ENCODE results near the gene FXYD2. TPM values are rescaled to one million over a fixed set of nuclear protein-coding genes. Genes with fewer than 3 reads are reported as not detected.

The FXYD2 gene
- total RNA-seq: 1.6 TPM

GRCh38 chr11:117824571-117825537, at the start of gene FXYD2:
Gene FXYD2 (minus strand): TSS chr11:117824744. CDS start chr11:117824678, 66 bp downstream.
- DNase-seq (ENCODE audit: low spot score): peak; percentile 62

GRCh38 chr11:117873828-117874125, 49.2 kb upstream of the FXYD2 start:
- no peak for DNase-seq (ENCODE audit: low spot score)

GRCh38 chr11:117872975-117873827, 48.7 kb upstream of the FXYD2 start:
- no peak for DNase-seq (ENCODE audit: low spot score)

GRCh38 chr11:117872420-117872961, 47.9 kb upstream of the FXYD2 start:
- DNase-seq (ENCODE audit: low spot score): no peak

GRCh38 chr11:117871784-117872183, 47.2 kb upstream of the FXYD2 start:
- no peak for DNase-seq (ENCODE audit: low spot score)

- no peak for DNase-seq (ENCODE audit: low spot score)
These were observed 46.6 kb upstream of the FXYD2 start for GRCh38 chr11:117871160-117871559.

GRCh38 chr11:117870103-117870952, 45.8 kb upstream of the FXYD2 start:
- DNase-seq (ENCODE audit: low spot score): no peak

GRCh38 chr11:117869604-117870003, 45.1 kb upstream of the FXYD2 start:
- no peak for DNase-seq (ENCODE audit: low spot score)

- DNase-seq (ENCODE audit: low spot score): no peak
These were observed 44.4 kb upstream of the FXYD2 start for GRCh38 chr11:117868815-117869561.

- no peak for DNase-seq (ENCODE audit: low spot score)
These were observed 43.5 kb upstream of the FXYD2 start for GRCh38 chr11:117868088-117868487.

GRCh38 chr11:117866526-117866925, 42.0 kb upstream of the FXYD2 start:
- DNase-seq (ENCODE audit: low spot score): no peak

GRCh38 chr11:117865546-117865945, 41.0 kb upstream of the FXYD2 start:
- peak; percentile 29 for DNase-seq (ENCODE audit: low spot score)

- DNase-seq (ENCODE audit: low spot score): no peak
These were observed 38.8 kb upstream of the FXYD2 start for GRCh38 chr11:117863383-117863782.

GRCh38 chr11:117862753-117863152, 38.2 kb upstream of the FXYD2 start:
- DNase-seq (ENCODE audit: low spot score): no peak

- DNase-seq (ENCODE audit: low spot score): peak; percentile 42
These were observed 37.6 kb upstream of the FXYD2 start for GRCh38 chr11:117862019-117862725.

- DNase-seq (ENCODE audit: low spot score): peak; percentile 42
These were observed 36.8 kb upstream of the FXYD2 start for GRCh38 chr11:117861151-117862018.

GRCh38 chr11:117860139-117860538, 35.6 kb upstream of the FXYD2 start:
- peak; percentile 22 for DNase-seq (ENCODE audit: low spot score)

GRCh38 chr11:117859488-117860112, 35.1 kb upstream of the FXYD2 start:
- no peak for DNase-seq (ENCODE audit: low spot score)

- peak; percentile 34 for DNase-seq (ENCODE audit: low spot score)
These were observed 34.5 kb upstream of the FXYD2 start for GRCh38 chr11:117859061-117859460.

All from ureter (tissue), 1 donor.